Osteocyte (in vitro differentiated cells): ENCODE results near the gene GYPC. TPM values are rescaled to one million over a fixed set of nuclear protein-coding genes. Genes with fewer than 3 reads are reported as not detected.
"Not testable (repeated sequence)": the region's sequence is repeated elsewhere in the genome, so short reads cannot be mapped to it uniquely, and the experiment has no call there.

Source experiments
- DNase-seq: peaks from one replicate; pipeline ENCODE4 v3.0.0; 2021; ENCODE audit warnings: mixed read lengths; ENCODE audit not compliant: unreplicated experiment; ENCODE audit errors: extremely low spot score
- H3K27ac Mint-ChIP-seq: one replicate; pipeline ENCODE4 v1.8.0; 2021; ENCODE audit warnings: mild to moderate bottlenecking, mixed read lengths; ENCODE audit not compliant: unreplicated experiment
- H3K27me3 Mint-ChIP-seq: one replicate; pipeline ENCODE4 v1.8.0; 2021; ENCODE audit warnings: mixed read lengths; ENCODE audit not compliant: unreplicated experiment
- H3K36me3 Mint-ChIP-seq: one replicate; pipeline ENCODE4 v1.8.0; 2021; ENCODE audit warnings: mixed read lengths; ENCODE audit not compliant: unreplicated experiment
- H3K4me1 Mint-ChIP-seq: one replicate; pipeline ENCODE4 v1.8.0; 2021; ENCODE audit warnings: mixed read lengths; ENCODE audit not compliant: unreplicated experiment
- H3K4me3 Mint-ChIP-seq: one replicate; pipeline ENCODE4 v1.8.0; 2021; ENCODE audit warnings: mild to moderate bottlenecking, moderate library complexity, mixed read lengths; ENCODE audit not compliant: unreplicated experiment
- H3K9me3 Mint-ChIP-seq: one replicate; pipeline ENCODE4 v1.8.0; 2021; ENCODE audit warnings: mixed read lengths; ENCODE audit not compliant: unreplicated experiment
- CTCF ChIP-seq: fragments of 200-600 bp; sonication (generic); IDR thresholded peaks from 2 replicates; pipeline ENCODE4 v1.5.0; 2021; ENCODE audit warnings: antibody characterized with exemption, mild to moderate bottlenecking, moderate library complexity
- total RNA-seq: library from RNA; stranded (reverse); gene quantifications from 2 replicates; pipeline ENCODE4 v1.2.1, GENCODE V29; 2021

The GYPC gene
- total RNA-seq, 1 donor from 2014 or later = 110 TPM

DNA sequence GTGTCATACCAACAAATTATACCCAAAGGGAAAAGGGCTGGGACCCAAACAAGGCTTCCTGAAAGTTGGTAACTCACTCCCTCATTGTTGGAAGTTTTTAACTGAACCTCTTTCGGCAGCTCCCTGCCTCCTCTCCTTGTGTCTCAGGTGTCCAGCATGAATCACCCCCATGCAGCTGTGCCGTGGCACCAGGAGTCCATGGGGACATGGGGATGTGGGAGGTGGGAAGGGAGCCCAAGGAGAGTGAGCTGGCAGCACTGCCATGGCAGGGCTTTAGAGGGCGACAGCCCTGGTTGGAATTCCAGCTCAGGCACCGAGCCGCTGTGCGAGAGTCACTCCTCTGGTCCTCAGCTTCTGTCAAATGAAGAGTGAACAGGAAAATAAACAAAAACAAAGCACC lies 12.5 kb upstream of the GYPC start:
- peak; percentile 62 for DNase-seq
- Mint-ChIP-seq H3K4me3 (no peak overlapping the region), H3K36me3 (no peaks in the 10 kb centered on the region), H3K9me3 (no peaks in the 10 kb centered on the region), H3K27me3 (peaks cover 34% of the 10 kb centered on the region), H3K27ac (no peak overlapping the region), H3K4me1 (no peaks in the 10 kb centered on the region)
- TF ChIP-seq CTCF = peak; percentile 20

DNA sequence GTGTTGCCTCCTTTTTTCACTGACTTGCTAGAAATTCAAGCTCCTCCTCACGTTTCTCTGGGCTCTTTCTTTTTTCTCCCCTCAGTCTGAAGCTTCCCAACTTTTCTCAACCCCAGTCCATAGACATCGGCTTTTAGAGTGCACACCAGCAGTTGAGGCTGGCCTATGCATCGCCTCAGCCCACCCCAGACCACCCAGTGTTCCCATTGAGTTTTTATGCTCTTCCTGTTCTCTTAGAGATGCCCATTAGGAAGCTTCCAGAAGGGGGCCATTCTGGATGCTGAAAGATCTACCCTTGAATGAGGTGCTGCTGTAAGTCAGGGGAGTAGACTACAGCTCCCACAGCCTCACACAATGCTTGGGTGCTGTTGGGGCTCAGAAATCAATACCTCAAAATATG lies 12.0 kb upstream of the GYPC start:
- H3K9me3 Mint-ChIP-seq = no peaks in the 10 kb centered on the region
- no peak overlapping the region for H3K27ac Mint-ChIP-seq
- DNase-seq = peak; percentile 7
- peaks cover 33% of the 10 kb centered on the region for H3K27me3 Mint-ChIP-seq
- H3K4me3 Mint-ChIP-seq = no peak overlapping the region
- no peaks in the 10 kb centered on the region for H3K36me3 Mint-ChIP-seq
- no peak for TF ChIP-seq CTCF
- no peaks in the 10 kb centered on the region for H3K4me1 Mint-ChIP-seq

- H3K4me3 Mint-ChIP-seq = no peak overlapping the region
- H3K27me3 Mint-ChIP-seq = peaks cover 33% of the 10 kb centered on the region
- H3K4me1 Mint-ChIP-seq = no peaks in the 10 kb centered on the region
- H3K9me3 Mint-ChIP-seq = no peaks in the 10 kb centered on the region
- no peak overlapping the region for H3K27ac Mint-ChIP-seq
- H3K36me3 Mint-ChIP-seq = no peaks in the 10 kb centered on the region
- TF ChIP-seq CTCF = no peak
- DNase-seq = peak; percentile 19
Observed at GRCh38 chr2:126644630-126645191, 11.2 kb upstream of the GYPC start.

DNA sequence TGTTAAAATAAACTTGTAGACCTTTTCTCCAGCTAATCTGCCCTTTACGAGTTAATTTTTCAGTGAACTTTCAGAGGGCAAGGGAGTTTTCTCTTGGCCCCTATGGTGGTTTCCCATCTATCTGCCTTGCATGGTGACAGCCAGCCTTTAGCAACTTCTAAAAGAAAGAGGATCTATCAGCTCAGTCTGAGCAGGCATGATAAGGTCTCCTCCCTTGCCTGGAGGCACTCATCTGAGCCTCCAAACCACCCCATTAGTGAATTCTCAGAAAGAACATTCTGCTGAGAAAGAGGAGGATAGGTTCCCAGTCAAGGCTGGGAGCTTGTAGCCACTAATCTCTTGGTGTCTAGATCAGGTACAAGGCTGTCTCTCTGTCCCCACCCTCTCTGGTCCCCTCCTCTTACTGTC lies 10.7 kb upstream of the GYPC start:
- Mint-ChIP-seq H3K9me3 (no peaks in the 10 kb centered on the region), H3K27ac (no peak overlapping the region), H3K4me1 (no peaks in the 10 kb centered on the region), H3K36me3 (no peaks in the 10 kb centered on the region), H3K27me3 (peaks cover 33% of the 10 kb centered on the region), H3K4me3 (no peak overlapping the region)
- no peak for TF ChIP-seq CTCF
- DNase-seq = peak; percentile 17

DNA sequence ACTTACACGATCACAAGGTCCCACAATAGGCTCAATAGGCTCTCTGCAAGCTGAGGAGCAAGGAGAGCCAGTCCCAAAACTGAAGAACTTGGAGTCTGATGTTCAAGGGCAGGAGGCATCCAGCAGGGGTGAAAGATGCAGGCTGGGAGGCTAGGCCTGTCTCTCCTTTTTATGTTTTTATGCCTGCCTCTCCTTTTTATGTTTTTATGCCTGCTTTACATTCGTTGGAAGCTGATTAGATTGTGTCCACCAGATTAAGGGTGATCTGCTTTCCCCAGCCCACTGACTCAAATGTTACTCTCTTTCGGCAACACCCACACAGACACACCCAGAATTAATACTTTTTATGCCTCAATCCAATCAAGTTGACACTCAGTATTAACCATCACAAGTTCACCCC lies 9.9 kb upstream of the GYPC start:
- Mint-ChIP-seq H3K4me1 (no peaks in the 10 kb centered on the region), H3K27me3 (peaks cover 30% of the 10 kb centered on the region), H3K36me3 (no peaks in the 10 kb centered on the region), H3K9me3 (no peaks in the 10 kb centered on the region), H3K27ac (no peak overlapping the region), H3K4me3 (no peak overlapping the region)
- TF ChIP-seq CTCF = no peak
- DNase-seq = peak; percentile 34

- not testable (repeated sequence) for H3K9me3 Mint-ChIP-seq, H3K36me3 Mint-ChIP-seq, H3K4me1 Mint-ChIP-seq, H3K4me3 Mint-ChIP-seq, H3K27ac Mint-ChIP-seq
- peaks cover 22% of the 10 kb centered on the region for H3K27me3 Mint-ChIP-seq
- peak; percentile 36 for DNase-seq
Observed at GRCh38 chr2:126647714-126648344, 8.1 kb upstream of the GYPC start.

- DNase-seq = peak; percentile 32
- H3K27me3 Mint-ChIP-seq = peaks cover 22% of the 10 kb centered on the region
- not testable (repeated sequence) for H3K27ac Mint-ChIP-seq, H3K9me3 Mint-ChIP-seq, H3K4me1 Mint-ChIP-seq, H3K36me3 Mint-ChIP-seq, H3K4me3 Mint-ChIP-seq
Observed at GRCh38 chr2:126648345-126648786, 7.6 kb upstream of the GYPC start.
